ENCODE data around the gene SCGB2B2.

GRCh38 chr19:34692549-34692948 lies 15.6 kb upstream of the SCGB2B2 start:
- TF ChIP-seq, protein P1, sequence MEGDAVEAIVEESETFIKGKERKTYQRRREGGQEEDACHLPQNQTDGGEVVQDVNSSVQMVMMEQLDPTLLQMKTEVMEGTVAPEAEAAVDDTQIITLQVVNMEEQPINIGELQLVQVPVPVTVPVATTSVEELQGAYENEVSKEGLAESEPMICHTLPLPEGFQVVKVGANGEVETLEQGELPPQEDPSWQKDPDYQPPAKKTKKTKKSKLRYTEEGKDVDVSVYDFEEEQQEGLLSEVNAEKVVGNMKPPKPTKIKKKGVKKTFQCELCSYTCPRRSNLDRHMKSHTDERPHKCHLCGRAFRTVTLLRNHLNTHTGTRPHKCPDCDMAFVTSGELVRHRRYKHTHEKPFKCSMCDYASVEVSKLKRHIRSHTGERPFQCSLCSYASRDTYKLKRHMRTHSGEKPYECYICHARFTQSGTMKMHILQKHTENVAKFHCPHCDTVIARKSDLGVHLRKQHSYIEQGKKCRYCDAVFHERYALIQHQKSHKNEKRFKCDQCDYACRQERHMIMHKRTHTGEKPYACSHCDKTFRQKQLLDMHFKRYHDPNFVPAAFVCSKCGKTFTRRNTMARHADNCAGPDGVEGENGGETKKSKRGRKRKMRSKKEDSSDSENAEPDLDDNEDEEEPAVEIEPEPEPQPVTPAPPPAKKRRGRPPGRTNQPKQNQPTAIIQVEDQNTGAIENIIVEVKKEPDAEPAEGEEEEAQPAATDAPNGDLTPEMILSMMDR (conservative IDR thresholded peaks at IDR 0.05), result no peak
- TF ChIP-seq ZFX (IDR thresholded peaks at IDR 0.05), result no peak

All from C4-2B (cell line).